Stimulated activated CD4-positive, alpha-beta T cell treated with anti-CD3 and anti-CD28 coated beads, Interleukin-1b, Interleukin-23, amount 100 ng/mL, for 24 hours (primary cell): ENCODE results near the gene TNFRSF14.
"Not testable (repeated sequence)": the region's sequence is repeated elsewhere in the genome, so short reads cannot be mapped to it uniquely, and the experiment has no call there.

Source experiments
- DNase-seq, 4 experiments: peaks; one replicate each; pipeline ENCODE4 v3.0.0-alpha.2; 2020; ENCODE audit warnings: low read depth in 4 of 4, low spot score in 1 of 4

TNFRSF14 gene

DNA sequence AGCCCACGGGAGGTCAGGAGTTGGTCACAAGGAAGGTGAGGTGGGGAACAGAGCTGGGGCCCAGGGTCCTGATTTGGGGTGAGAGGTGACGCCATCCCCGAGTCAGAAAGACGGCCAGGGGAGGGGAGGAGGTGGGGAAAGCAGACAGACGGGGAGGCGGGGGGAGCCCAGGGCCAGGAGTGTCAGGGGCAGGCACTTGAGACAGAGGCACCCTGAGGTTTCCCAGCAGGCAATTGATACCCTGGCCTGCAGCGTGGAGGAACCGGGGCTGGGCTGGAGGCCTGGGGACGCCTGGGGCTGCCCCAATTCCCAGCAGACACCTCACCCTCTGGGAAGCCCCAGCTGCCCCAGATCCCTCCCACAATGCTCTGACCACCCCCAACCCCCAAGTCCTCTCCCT, 3.1 kb upstream of the TNFRSF14 start:
- DNase-seq = not testable (repeated sequence)

DNA sequence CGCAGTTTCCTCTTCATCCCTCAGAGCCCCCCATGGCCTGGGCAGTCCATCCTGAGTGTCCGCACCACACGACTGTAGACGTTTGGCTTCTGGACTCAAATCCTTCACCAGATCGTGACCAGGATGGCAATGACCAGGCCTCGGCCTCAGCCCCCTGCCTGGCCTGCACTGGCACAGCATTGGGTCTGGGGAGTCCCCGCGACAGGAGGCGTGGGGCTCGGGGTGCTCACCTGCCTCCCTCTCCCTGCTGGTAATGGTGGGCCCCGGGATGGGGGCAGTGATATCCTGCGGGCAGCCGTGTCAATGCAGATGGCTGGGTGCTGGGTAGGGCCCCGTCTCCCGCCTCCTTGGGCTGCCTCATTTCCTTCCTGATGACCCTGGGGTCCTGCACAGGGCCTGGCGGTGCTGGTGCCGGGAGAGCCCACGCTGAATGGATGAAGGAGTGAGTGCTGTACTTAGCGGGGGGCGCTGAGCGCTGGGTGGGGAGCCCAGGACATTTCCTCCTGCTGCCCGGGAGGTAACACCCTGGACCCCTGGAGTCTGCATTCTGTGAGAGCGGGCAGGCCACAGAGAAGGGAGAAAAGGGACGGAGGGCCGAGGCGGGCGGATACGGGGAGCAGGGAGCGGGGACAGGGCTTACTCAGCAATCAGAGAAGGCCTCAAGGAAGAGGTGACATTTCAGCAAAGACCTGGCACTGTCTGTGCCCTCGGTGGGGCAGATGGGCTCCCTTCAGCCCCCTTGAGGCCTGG, 2.1 kb upstream of the TNFRSF14 start:
- DNase-seq = no peak

DNA sequence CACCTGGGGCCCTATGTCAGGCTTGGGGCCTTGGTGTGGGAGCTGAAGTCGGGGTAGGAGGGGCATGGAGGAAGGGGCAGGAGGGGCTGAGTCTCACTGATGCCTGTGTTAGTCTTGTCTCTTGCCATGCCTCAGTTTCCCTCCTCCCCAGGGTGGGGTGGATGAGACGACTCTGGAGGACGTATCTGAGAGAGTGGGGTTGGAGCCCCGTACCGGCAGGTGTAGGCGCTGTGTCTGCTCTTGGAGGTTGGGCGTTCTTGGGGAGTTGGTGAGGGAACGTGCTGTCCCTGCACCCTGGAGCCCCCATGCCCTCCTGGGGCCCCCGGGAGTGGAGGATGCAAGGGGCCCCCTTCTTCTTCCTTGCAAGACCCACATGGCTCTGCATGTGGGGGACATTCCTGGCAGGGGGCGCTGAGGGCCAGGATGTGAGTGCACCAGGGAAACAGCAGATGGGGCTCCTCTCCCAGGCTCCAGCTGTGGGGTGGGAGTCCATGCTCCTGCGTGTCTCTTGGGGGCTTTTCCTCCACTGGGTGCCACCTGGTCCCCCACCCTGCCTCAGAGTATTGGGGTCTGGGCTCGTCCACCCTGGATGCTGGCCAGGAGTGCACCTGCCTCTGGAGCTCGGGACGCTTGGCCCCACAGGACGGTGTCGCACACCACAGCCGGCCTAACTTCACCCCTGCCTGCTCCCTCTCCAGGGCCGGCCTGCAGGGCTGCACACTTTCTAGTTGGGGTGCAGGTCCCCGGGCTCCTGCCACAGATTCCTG, 1.4 kb upstream of the TNFRSF14 start:
- DNase-seq = no peak

DNA sequence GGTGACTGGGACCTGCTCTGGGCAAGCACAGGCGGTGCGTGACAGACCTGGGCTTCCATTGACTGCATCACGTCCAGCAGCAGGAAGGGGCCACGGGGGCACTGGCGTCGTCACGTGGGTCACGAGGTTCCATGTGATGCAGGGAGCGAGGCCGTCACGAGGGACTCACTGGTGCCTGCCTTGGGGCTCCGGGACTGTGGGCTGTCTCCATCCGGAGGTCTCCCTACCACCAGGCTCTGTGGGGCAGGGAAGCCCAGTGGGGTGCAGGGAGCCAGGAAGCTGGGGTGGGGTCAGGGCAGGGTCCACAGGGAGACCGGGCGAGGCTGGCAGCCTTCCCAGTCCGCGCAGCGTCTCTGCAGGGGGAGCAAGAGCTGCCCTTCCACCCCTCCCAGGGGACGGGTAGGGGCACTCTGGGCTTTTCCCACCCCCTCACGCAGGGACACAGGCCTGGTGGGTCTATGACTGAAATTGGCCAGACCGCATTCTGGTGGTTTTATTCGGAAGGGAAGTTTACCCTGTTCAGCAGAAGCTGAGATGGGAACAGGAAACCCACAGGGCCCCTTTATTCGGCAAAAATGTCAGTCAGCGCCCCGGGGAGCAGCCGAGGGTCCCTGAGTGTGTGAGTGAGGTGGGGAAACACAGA, 416 bp upstream of the TNFRSF14 start:
- peak in 3 of 4 experiments; percentile 40 to 69 (median 59) for DNase-seq

DNA sequence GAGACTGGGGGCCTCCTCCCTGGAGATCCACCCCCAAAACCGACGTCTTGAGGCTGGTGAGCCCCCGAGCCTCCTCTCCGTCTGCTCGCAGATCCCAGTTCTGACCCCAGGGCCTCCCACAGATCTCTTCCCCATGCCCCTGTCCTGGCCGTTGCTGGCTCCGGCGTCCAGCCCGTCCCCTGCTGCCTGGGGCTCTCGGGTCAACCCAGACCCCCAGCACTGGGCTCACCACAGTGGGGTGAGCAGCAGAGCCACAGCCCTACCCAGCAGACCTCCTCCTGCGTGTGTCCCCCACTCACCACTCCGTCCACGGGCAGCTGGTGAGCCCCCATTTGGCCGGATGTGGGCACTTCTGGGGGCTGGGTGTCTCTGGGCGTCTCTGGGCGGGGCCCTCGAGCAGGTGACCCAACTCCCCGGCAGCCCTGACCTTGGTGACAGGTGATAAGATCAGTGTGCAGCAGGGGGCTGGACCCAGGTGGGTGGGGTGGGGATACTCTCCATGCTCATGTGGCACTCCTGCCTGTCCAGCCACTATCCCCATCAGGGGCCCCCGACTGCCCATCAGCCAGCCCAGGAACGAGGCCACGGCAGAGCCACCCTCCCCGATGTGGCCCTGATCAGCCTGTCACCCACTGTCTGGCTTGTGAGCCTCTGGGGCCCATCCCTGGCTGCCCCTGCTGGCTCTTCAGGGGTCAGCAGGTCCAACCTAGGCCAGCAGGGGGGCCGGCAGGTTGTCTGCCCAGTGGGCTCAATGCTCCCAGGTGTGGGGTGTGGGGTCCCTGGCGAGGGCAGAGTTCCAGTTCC, 709 bp downstream of the TNFRSF14 start:
- DNase-seq = no peak

DNA sequence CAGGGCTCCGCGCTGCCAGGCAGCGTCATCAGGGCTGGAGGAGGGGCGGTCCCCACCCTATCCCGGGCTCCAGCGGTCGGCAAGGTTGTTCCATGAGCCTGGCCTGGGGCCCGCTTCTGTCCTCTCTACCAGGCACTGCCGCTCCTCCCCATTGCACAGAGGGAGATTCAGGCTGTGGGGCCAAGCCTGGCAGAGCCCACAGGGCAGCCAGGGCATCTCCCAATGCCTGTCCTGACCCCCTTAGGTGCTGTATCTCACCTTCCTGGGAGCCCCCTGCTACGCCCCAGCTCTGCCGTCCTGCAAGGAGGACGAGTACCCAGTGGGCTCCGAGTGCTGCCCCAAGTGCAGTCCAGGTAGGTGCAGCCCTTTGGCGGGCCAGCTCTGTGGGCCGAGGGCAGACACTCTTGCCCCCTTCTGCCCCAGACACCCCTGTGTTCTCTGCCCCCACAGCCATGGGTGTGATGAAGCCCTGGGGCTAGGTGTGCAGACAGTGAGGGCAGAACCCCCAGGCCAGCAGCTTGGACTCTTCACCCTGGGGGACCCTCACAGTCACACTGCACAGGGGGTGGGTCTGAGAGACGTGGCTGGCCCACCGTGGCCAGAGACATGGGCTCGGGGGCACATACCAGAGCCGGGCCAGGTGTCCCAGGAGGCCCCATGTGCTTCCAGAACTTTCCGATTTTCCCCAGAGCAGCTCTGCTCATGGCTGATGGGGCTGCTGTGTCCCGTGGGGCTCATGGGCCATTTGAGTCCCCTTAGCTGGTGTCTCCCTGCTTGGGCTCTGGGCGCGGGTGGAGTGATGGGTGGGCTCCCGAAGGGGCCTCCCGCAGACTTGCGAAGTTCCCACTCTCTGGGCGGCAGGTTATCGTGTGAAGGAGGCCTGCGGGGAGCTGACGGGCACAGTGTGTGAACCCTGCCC, 1.6 kb downstream of the TNFRSF14 start:
- no peak for DNase-seq

DNA sequence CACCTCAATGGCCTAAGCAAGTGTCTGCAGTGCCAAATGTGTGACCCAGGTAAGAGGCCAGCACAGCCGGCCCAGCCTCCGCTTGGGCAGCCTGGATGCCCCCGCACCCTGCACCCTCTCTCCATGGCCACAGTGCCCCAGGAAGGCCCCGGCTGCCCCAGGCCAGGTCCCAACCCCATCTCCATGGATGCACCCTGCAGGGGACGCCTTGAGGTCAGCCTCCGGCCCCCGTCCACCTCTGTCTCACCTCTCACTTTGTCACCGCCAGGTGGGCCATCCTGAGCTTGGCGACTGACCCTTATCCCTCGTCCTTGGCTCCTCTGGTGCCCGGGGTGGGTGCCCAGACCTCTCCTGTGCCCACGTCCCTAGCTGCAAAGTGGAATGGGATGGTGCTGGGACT, 2.2 kb downstream of the TNFRSF14 start:
- DNase-seq = no peak

DNA sequence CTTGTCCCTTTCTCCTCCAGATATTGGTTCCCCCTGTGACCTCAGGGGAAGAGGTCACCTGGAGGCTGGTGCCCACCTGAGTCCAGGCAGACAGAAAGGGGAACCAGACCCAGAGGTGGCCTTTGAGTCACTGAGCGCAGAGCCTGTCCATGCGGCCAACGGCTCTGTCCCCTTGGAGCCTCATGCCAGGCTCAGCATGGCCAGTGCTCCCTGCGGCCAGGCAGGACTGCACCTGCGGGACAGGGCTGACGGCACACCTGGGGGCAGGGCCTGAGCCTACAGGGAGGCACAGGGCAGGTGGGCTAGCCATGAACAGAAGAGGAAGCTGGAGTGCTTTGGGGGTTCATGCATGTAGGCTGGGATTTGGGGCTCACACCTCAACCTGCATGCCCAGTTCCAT, 2.7 kb downstream of the TNFRSF14 start:
- DNase-seq = no peak

DNA sequence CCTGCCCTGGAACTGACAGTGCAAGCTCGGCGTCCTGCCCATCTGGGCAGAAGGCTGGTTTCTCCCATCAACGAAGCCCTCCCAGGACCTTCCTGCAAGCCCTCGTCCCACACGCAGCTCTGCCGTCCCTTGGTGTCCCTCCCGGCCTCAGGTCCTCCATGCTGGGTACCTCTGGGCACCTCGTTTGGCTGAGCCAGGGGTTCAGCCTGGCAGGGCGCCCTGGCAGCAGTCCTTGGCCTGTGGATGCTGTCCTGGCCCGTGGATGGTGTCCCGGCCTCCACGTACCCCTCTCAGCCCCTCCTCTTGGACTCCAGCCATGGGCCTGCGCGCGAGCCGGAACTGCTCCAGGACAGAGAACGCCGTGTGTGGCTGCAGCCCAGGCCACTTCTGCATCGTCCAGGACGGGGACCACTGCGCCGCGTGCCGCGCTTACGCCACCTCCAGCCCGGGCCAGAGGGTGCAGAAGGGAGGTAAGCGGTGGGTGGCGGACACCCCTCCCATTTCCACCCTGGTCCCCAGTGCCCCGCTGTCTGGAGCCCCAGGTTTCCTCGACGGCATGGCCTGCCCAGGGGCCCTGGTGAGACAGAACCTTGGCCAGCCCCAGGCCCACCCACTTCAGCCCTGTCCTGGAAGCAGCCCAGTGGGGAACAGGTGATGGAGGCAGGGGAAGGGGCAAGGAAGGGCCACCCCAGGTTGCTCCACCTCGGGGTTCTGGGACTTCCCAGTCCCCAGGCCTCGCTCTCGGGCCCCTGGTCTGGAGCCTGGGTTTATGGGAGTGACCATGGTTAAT, 3.5 kb downstream of the TNFRSF14 start:
- DNase-seq = no peak

DNA sequence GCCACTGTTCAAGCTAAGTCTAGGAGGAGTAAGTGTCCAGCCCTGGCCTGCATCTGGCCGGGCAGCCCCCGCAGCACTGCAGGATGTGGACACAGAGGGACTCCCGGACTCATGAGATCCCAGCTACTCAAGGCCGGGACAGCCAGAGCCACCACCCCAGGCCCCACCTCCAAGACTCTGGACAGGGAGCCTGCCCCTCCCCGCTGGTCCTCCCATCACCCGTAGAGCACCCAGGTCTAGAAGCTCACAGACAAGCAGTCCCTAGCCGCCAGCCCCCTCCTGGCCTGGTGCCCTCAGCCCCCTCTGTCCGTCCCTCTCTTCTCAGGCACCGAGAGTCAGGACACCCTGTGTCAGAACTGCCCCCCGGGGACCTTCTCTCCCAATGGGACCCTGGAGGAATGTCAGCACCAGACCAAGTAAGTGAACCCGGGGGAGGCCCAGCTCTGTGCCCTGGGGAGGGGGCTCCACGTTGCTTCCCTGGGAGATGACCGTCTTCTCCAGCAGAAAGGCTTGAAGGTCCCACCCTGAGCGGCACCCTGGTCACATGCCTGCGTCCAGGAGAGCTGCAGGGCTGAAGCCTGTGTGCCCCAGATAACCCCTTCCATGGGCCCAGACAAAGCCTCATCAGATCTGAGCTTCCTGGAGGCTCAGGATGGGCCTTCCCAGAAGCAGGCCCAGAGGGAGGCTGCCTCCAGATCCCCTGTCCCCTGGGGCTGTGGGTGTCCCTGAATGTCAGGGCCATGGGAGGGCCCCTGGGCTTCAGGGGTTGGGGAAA, 4.3 kb downstream of the TNFRSF14 start:
- DNase-seq = no peak

DNA sequence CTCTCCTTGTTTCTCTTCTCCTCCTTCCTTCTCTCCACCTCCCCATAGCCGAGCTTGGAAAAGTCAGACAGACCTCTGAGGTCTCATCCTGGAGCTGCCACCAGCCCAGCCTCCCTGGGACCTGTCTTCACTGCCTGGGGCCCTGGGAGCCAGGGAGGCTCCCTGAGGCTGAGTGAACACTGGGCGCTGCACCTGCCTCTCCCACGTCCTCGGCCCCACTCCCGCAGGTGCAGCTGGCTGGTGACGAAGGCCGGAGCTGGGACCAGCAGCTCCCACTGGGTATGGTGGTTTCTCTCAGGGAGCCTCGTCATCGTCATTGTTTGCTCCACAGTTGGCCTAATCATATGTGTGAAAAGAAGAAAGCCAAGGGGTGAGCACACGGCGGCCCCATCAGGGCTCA, 5.3 kb downstream of the TNFRSF14 start:
- no peak for DNase-seq

DNA sequence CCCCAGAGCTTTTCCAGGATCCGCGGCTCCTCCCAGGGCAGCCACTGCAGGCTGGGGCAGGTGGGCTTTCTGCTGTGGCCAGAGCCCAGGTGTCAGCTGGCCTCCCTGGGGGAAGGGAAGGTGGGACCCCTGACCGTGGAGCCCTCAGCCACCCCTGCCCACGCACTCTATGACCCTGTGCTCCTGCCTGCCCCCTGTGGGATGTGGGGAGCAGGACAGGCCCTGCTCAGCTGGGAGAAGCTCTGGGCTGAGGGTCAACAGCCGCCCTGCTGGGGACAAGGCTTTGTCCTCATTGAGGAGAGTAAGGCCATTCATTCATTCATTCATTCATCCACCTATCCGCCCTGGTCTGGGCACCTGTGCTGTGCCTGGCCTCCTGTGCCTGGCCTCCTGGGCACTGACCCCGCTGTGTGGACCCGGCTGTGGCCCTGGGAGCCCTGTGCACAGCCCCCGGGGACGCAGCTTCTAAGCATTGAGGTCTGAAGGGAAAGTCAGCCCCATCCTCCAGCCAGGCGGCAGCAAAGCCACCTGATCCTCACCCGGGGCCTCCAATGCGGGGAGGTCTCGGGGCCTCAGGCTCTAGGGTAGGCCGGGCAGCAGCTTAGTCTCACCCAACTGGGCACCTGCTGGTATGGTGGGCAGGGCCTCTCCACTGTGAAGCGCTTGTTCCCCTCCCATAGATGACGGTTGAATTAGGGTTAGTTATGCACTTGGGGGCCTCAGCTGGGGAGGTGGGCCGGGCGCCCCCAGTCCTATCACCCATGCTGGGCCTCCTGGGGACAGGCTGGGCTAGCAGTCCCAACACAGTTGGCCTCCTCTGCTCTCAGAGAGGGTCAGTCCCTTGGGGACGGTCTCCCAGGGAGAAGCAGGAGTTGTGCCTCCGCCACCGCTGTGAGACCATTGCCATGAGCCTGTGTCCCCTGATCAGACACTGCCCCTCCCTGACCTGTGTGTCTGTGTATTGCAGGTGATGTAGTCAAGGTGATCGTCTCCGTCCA, 6.0 kb downstream of the TNFRSF14 start:
- DNase-seq = no peak

DNA sequence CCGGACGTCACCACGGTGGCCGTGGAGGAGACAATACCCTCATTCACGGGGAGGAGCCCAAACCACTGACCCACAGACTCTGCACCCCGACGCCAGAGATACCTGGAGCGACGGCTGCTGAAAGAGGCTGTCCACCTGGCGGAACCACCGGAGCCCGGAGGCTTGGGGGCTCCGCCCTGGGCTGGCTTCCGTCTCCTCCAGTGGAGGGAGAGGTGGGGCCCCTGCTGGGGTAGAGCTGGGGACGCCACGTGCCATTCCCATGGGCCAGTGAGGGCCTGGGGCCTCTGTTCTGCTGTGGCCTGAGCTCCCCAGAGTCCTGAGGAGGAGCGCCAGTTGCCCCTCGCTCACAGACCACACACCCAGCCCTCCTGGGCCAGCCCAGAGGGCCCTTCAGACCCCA, 7.0 kb downstream of the TNFRSF14 start:
- no peak for DNase-seq

DNA sequence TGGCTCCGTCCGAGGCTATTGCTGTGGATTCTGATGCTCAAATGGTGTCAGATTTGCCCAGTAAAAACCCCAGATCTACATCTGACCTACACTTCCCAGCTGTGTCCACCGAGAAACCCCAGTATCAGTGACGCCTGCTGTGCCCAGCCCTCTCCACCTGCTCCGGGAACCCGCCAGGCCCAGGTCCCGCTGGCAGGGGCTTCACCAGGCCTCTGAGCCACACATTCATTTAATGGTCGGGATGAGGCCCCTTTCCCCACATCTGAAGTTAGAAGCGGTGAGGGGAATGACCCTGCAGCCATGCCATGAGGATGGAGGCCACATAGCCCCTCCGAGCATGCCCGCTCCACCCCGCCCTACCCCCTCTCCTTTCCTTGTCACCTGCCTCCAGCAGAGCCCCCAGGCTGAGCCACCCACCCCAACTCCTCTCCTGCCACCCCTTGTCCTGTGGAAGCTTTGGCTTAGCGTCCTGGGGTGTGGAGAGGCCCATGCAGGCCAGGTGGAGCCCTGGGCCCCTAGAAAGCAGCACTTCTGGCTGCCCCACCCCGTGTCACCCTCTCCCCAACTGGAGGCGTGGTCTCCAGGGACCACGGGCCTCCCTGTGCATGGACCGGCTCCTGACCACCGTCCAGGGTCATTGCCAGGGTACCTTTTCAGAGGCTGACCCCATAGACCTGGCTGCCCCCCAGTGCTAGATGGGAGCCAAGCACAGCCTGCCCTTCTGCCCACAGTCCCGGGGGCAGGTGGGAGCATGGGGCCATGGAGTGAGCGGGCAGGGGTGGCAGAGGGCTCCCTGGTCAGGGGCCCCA, 8.0 kb downstream of the TNFRSF14 start:
- no peak for DNase-seq

DNA sequence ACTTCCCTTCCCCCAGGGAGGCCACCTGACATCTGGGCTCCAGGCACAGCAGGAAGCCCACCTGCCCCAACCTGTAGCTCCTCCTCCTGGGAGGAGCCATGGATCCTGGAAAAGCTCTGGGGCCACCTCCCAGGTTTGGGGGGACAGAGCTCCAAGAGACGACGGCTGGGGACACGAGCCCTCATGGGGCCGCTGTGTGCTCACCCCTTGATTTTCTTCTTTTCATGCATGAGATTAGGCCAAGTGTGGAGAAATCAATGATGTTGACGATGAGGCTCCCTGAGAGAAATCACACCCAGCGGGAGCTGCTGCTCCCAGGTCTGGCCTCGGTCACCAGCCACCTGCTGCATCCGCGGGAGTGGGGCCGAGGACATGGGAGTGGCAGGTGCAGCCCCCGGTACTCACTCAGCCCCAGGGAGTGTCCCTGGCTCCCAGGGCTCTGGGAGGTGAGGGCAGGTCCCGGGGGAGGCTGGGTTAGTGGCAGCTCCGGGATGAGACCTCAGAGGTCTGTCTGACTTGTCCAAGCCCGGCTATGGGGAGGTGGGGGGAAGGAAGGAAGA, 8.7 kb downstream of the TNFRSF14 start:
- DNase-seq = no peak
